NCI-H446 (cell line): ENCODE results near the gene MSL1.

ENCODE experiments used
- DNase-seq, 2 experiments: peaks; one replicate each; lab custom pipeline; 2025; lab: John Stamatoyannopoulos, UW

The MSL1 gene

GRCh38 chr17:40104594-40105486 lies 16.9 kb upstream of the MSL1 start:
- no peak for DNase-seq

- DNase-seq: no peak
Observed at GRCh38 chr17:40105861-40106759, 15.7 kb upstream of the MSL1 start.

GRCh38 chr17:40106760-40107521 lies 14.8 kb upstream of the MSL1 start:
- no peak for DNase-seq

GRCh38 chr17:40107522-40108174 lies 14.1 kb upstream of the MSL1 start:
- DNase-seq: no peak

GRCh38 chr17:40108970-40109824 lies 12.6 kb upstream of the MSL1 start:
- no peak for DNase-seq

- DNase-seq: no peak
Observed at GRCh38 chr17:40110026-40110845, 11.5 kb upstream of the MSL1 start.

- DNase-seq: peak; percentile 72 to 85
Observed at GRCh38 chr17:40111221-40112128, 10.3 kb upstream of the MSL1 start.

- no peak for DNase-seq
Observed at GRCh38 chr17:40112191-40112711, 9.5 kb upstream of the MSL1 start.

DNA sequence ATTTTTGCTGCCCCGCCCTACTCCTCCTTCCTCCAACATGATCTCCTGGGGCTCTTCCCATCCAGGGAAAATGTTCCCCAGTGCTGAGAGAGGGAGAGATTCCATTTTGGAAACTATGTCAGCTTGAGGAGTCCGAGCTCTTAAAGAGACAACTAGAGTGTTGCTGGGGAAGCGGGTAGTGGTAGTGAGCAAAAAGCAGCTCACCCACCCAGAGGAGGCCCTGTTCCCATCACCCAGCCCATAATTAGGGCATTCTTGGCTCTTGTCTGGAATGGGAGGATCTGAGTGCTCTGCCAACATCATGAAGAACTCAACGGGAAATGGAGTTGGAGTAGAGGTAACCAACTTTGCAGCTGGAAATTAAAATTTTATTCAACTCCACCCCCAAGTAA lies 9.1 kb upstream of the MSL1 start:
- peak; percentile 72 for DNase-seq

GRCh38 chr17:40113110-40113906 lies 8.5 kb upstream of the MSL1 start:
- peak; percentile 94 to 95 for DNase-seq

- DNase-seq: no peak
Observed at GRCh38 chr17:40113907-40114245, 7.9 kb upstream of the MSL1 start.

- no peak for DNase-seq
Observed at GRCh38 chr17:40115101-40115436, 6.7 kb upstream of the MSL1 start.

DNA sequence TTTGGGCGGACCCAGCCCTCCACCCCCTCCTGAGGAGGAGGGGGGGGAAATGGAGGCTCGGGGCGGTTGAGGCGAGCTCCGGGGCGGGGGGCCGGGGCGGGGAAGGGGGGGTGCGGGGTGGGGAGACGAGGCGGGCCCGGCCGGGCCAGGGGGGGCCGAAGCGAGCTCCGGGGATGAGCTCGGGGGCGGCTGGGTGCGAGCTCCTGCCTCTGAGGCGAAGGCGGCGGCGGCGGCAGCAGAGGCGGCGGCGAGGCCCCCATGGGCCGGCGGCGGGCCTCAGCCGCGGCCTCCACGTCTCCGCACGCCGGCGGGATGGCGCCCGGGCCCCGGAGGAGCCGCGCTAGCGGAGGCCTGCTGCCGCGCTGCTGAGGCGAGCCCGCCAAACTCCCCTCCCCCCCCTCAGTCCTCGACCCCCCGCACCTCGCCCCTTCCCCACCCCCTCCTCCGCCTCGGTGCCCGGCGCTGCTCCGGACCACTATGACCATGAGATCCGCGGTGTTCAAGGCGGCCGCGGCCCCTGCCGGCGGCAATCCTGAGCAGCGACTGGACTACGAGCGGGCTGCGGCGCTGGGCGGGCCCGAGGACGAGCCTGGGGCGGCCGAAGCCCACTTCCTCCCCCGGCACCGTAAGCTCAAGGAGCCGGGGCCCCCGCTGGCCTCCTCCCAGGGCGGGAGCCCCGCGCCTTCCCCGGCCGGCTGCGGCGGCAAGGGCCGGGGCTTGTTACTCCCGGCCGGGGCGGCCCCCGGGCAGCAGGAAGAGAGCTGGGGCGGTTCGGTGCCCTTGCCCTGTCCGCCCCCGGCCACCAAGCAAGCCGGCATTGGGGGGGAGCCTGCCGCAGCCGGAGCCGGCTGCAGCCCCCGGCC lies 596 bp downstream of the MSL1 start:
- DNase-seq: peak in 1 of 2 experiments; percentile 40

- peak; percentile 29 to 54 for DNase-seq
Observed at GRCh38 chr17:40122999-40123810, 1.4 kb downstream of the MSL1 start.

GRCh38 chr17:40123811-40124114 lies 2.0 kb downstream of the MSL1 start:
- DNase-seq: no peak
